HEK293 (cell line): ENCODE data around the gene KHDRBS2.

Experiments
- CTCF ChIA-PET: fragments of 350-600 bp; formaldehyde crosslinking; extraction: SDS; loops from one replicate; lab custom pipeline; 2021; ENCODE audit warnings: antibody characterized with exemption; lab: Yijun Ruan, JAX
- POLR2A ChIA-PET: fragments of 300-600 bp; formaldehyde crosslinking; extraction: SDS; loops from one replicate; lab custom pipeline; 2020; ENCODE audit warnings: antibody characterized with exemption, inconsistent platforms; lab: Yijun Ruan, JAX
- H3K27ac ChIP-seq: fragments of 200-500 bp; sonication (Bioruptor generic); 2 replicates; pipeline ENCODE4 v1.5.1; 2014; ENCODE audit warnings: low read depth, low read length, control low read depth, inconsistent platforms; ENCODE audit errors: extremely low read depth
- H3K36me3 ChIP-seq, 2 experiments: fragments of 200-500 bp in 1 of 2; sonication (Bioruptor generic) in 1 of 2; 1 replicate in 1 of 2; 2 replicates in 1 of 2; pipeline ENCODE4 v1.5.1; 2014 to 2017; ENCODE audit warnings: inconsistent platforms in 2 of 2, low read length in 2 of 2; ENCODE audit not compliant: control insufficient read depth in 2 of 2, insufficient read depth in 1 of 2
- H3K4me1 ChIP-seq: fragments of 200-500 bp; sonication (Bioruptor generic); 2 replicates; pipeline ENCODE4 v1.5.1; 2014; ENCODE audit warnings: mild to moderate bottlenecking, low read length, inconsistent platforms; ENCODE audit not compliant: control insufficient read depth, insufficient read depth
- H3K4me3 ChIP-seq: 2 replicates; pipeline ENCODE4 v1.5.1; 2011; ENCODE audit warnings: low read depth, mild to moderate bottlenecking, control low read depth, low read length, moderate library complexity
- H3K9me3 ChIP-seq: fragments of 200-500 bp; sonication (Bioruptor generic); 2 replicates; pipeline ENCODE4 v1.5.1; 2014; ENCODE audit warnings: low read depth, low read length, inconsistent platforms; ENCODE audit not compliant: control insufficient read depth, insufficient read depth
- BCL11A ChIP-seq: fragments of 450-650 bp; formaldehyde crosslinking; IDR thresholded peaks from 2 replicates; pipeline ENCODE4 v1.5.1; 2016; ENCODE audit warnings: low read depth, missing biosample characterization, missing genetic modification characterization
- REPIN1 ChIP-seq: fragments of 450-650 bp; formaldehyde crosslinking; IDR thresholded peaks from 2 replicates; pipeline ENCODE4 v1.5.1; 2017; ENCODE audit warnings: missing biosample characterization, missing genetic modification characterization, low read depth
- SCRT2 ChIP-seq: fragments of 450-650 bp; formaldehyde crosslinking; IDR thresholded peaks from 2 replicates; pipeline ENCODE4 v1.5.1; 2016; ENCODE audit warnings: missing biosample characterization, missing genetic modification characterization
- TRIM28 ChIP-seq: IDR thresholded peaks from 2 replicates; pipeline ENCODE4 v1.6.1; 2011; ENCODE audit warnings: low read length, control low read depth, borderline replicate concordance
- ZBTB17 ChIP-seq: fragments of 450-650 bp; formaldehyde crosslinking; IDR thresholded peaks from 2 replicates; pipeline ENCODE4 v1.5.1; 2016; ENCODE audit warnings: missing biosample characterization, missing genetic modification characterization
- ZNF157 ChIP-seq: fragments of 450-650 bp; formaldehyde crosslinking; IDR thresholded peaks from 2 replicates; pipeline ENCODE4 v1.5.1; 2016; ENCODE audit warnings: missing biosample characterization, missing genetic modification characterization
- ZNF169 ChIP-seq: fragments of 450-650 bp; formaldehyde crosslinking; IDR thresholded peaks from 2 replicates; pipeline ENCODE4 v1.5.1; 2016; ENCODE audit warnings: missing biosample characterization, missing genetic modification characterization
- ZNF184 ChIP-seq: fragments of 450-650 bp; IDR thresholded peaks from 2 replicates; pipeline ENCODE4 v1.5.1; 2018; ENCODE audit warnings: missing biosample characterization, mild to moderate bottlenecking, missing genetic modification characterization
- ZNF266 ChIP-seq: fragments of 450-650 bp; formaldehyde crosslinking; IDR thresholded peaks from 2 replicates; pipeline ENCODE4 v1.5.1; 2016; ENCODE audit warnings: missing biosample characterization, missing genetic modification characterization, low read depth
- ZNF274 ChIP-seq, 2 experiments: fragments of 200-500 bp in 1 of 2; fragments of 450-650 bp in 1 of 2; sonication (Bioruptor generic) in 1 of 2; formaldehyde crosslinking in 1 of 2; IDR thresholded peaks; 2 replicates each; pipeline versions ENCODE4 v1.5.1 to v1.6.1; 2014 to 2016; ENCODE audit warnings: borderline replicate concordance in 1 of 2, inconsistent platforms in 1 of 2, low read length in 1 of 2, missing biosample characterization in 1 of 2, missing genetic modification characterization in 1 of 2
- ZNF394 ChIP-seq: fragments of 450-650 bp; formaldehyde crosslinking; IDR thresholded peaks from 2 replicates; pipeline ENCODE4 v1.5.1; 2016; ENCODE audit warnings: missing biosample characterization, missing genetic modification characterization, mild to moderate bottlenecking, moderate library complexity, borderline replicate concordance
- ZNF501 ChIP-seq: fragments of 450-650 bp; formaldehyde crosslinking; IDR thresholded peaks from 2 replicates; pipeline ENCODE4 v1.5.1; 2016; ENCODE audit warnings: missing biosample characterization, missing genetic modification characterization
- ZNF548 ChIP-seq: fragments of 450-650 bp; formaldehyde crosslinking; IDR thresholded peaks from 2 replicates; pipeline ENCODE4 v1.5.1; 2016; ENCODE audit warnings: missing biosample characterization, missing genetic modification characterization
- ZNF561 ChIP-seq: fragments of 450-650 bp; IDR thresholded peaks from 2 replicates; pipeline ENCODE4 v1.5.1; 2018; ENCODE audit warnings: missing biosample characterization, missing genetic modification characterization, borderline replicate concordance
- ZNF621 ChIP-seq: fragments of 450-650 bp; formaldehyde crosslinking; IDR thresholded peaks from 2 replicates; pipeline ENCODE4 v1.5.1; 2017; ENCODE audit warnings: missing biosample characterization, missing genetic modification characterization
- ZNF670 ChIP-seq: fragments of 450-650 bp; formaldehyde crosslinking; IDR thresholded peaks from 2 replicates; pipeline ENCODE4 v1.5.1; 2016; ENCODE audit warnings: missing biosample characterization, missing genetic modification characterization, low read depth
- ZNF76 ChIP-seq: fragments of 450-650 bp; formaldehyde crosslinking; IDR thresholded peaks from 2 replicates; pipeline ENCODE4; 2016; ENCODE audit warnings: low read depth, missing biosample characterization, missing genetic modification characterization, borderline replicate concordance
- ZNF777 ChIP-seq: fragments of 450-650 bp; formaldehyde crosslinking; IDR thresholded peaks from 2 replicates; pipeline ENCODE4 v1.5.1; 2017; ENCODE audit warnings: missing biosample characterization, missing genetic modification characterization, borderline replicate concordance
- ZNF792 ChIP-seq: fragments of 450-650 bp; formaldehyde crosslinking; IDR thresholded peaks from 2 replicates; pipeline ENCODE4 v1.5.1; 2016; ENCODE audit warnings: missing biosample characterization, missing genetic modification characterization
- TF ChIP-seq, protein P1 (sequence below): fragments of 450-650 bp; formaldehyde crosslinking; optimal IDR thresholded peaks from 2 replicates; pipeline ENCODE3; 2016; ENCODE audit warnings: missing biosample characterization, mild to moderate bottlenecking, missing genetic modification characterization
- TF ChIP-seq, protein P2 (sequence below): fragments of 450-650 bp; formaldehyde crosslinking; IDR thresholded peaks from 2 replicates; pipeline ENCODE4 v1.5.1; 2016; ENCODE audit warnings: missing biosample characterization, missing genetic modification characterization
- TF ChIP-seq, protein P3 (sequence below): fragments of 450-650 bp; formaldehyde crosslinking; IDR thresholded peaks from 2 replicates; pipeline ENCODE4 v1.5.1; 2016; ENCODE audit warnings: missing biosample characterization, missing genetic modification characterization
- TF ChIP-seq, protein P4 (sequence below): fragments of 450-650 bp; formaldehyde crosslinking; IDR thresholded peaks from 2 replicates; pipeline ENCODE4 v1.5.1; 2016; ENCODE audit warnings: missing biosample characterization, missing genetic modification characterization
- TF ChIP-seq, protein P5 (sequence below): fragments of 450-650 bp; formaldehyde crosslinking; IDR thresholded peaks from 2 replicates; pipeline ENCODE4 v1.5.1; 2016; ENCODE audit warnings: missing biosample characterization, missing genetic modification characterization

Gene KHDRBS2

DNA sequence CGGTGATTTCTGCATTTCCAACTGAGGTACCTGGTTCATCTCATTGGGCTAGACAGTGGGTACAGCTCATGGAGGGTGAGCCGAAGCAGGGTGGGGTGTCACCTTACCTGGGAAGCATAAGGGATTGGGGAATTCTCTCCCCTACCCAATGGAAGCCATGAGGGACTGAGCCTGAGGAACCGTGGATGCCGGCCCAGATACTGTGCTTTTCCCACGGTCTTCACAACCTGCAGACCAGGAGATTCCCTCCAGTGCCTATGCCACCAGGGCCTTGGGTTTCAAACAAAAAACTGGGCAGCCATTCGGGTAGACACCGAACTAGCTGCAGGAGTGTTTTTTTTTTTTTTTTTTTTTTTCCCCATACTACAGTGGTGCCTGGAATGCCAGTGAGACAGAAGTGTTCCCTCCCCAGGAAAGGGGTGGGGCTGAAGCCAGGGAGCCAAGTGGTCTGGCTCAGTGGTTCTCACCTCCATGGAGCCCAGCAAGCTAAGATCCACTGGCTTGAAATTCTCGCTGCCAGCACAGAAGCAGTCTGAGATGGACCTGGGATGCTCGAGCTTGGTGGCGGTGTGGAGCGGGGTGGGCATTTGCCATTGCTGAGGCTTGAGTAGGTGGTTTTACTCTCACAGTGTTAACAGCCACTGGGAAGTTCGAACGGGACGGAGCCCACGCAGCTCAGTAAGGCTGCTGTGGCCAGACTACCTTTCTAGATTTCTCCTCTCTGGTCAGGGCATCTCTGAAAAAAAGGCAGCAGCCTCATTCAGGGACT, 416.2 kb downstream of the KHDRBS2 start (continued):
- TF ChIP-seq, protein P1, sequence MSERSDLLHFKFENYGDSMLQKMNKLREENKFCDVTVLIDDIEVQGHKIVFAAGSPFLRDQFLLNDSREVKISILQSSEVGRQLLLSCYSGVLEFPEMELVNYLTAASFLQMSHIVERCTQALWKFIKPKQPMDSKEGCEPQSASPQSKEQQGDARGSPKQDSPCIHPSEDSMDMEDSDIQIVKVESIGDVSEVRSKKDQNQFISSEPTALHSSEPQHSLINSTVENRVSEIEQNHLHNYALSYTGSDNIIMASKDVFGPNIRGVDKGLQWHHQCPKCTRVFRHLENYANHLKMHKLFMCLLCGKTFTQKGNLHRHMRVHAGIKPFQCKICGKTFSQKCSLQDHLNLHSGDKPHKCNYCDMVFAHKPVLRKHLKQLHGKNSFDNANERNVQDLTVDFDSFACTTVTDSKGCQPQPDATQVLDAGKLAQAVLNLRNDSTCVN (tag by site-specific recombination) = no peak
- TF ChIP-seq, protein P2, sequence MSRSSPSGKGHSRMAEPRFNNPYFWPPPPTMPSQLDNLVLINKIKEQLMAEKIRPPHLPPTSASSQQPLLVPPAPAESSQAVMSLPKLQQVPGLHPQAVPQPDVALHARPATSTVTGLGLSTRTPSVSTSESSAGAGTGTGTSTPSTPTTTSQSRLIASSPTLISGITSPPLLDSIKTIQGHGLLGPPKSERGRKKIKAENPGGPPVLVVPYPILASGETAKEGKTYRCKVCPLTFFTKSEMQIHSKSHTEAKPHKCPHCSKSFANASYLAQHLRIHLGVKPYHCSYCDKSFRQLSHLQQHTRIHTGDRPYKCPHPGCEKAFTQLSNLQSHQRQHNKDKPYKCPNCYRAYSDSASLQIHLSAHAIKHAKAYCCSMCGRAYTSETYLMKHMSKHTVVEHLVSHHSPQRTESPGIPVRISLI = no peak
- TF ChIP-seq TRIM28 (no peak), ZNF274 (IDR thresholded peaks at IDR 0.05; ENCODE audit: low read length) (no peak), ZNF274 (tag by site-specific recombination; IDR thresholded peaks at IDR 0.05; ENCODE audit: borderline replicate concordance) (no peak)

DNA sequence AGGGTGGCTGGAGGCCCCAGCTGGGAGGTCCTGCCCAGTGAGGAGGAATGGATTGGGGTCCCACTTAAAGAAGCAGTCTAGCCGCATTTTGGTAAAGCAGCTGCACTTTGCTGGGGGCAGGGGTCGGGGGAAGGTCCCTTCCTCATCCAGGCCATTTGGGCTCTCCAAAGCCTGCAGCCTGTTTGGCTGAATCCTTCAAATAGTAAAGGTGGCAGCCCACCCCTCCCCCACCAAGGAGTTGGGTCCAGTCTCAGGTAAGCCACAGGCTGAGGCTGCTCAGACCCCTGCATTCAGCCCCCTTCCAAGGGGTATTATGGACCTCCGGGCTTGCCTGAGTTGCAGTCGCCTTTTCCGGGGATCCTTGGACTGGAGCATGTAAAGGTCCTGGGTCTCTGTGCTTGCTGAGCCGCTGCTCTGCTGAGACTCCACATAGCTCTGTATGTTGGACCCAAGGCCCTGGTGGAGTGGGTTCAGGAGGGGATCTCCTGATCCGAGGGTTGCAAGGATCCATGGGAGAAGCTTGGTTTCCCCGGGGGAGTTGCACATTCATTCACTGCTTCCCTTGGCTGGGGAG, 417.4 kb downstream of the KHDRBS2 start:
- Histone ChIP-seq H3K4me1 (no peaks in the 10 kb centered on the region), H3K27ac (no peak overlapping the region), H3K36me3 (no peaks in the 10 kb centered on the region), H3K9me3 (no peaks in the 10 kb centered on the region), H3K4me3 (no peak overlapping the region)
- ChIA-PET CTCF (no interaction called here), POLR2A (no interaction called here)
- TF ChIP-seq ZNF561 = no peak
- TF ChIP-seq ZNF777 (tag by site-specific recombination) = no peak
- TF ChIP-seq, protein P3, sequence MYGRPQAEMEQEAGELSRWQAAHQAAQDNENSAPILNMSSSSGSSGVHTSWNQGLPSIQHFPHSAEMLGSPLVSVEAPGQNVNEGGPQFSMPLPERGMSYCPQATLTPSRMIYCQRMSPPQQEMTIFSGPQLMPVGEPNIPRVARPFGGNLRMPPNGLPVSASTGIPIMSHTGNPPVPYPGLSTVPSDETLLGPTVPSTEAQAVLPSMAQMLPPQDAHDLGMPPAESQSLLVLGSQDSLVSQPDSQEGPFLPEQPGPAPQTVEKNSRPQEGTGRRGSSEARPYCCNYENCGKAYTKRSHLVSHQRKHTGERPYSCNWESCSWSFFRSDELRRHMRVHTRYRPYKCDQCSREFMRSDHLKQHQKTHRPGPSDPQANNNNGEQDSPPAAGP (tag by site-specific recombination) = no peak
- no peak for TF ChIP-seq ZNF266 (tag by site-specific recombination)
- TF ChIP-seq ZNF621 = no peak
- TF ChIP-seq, protein P4, sequence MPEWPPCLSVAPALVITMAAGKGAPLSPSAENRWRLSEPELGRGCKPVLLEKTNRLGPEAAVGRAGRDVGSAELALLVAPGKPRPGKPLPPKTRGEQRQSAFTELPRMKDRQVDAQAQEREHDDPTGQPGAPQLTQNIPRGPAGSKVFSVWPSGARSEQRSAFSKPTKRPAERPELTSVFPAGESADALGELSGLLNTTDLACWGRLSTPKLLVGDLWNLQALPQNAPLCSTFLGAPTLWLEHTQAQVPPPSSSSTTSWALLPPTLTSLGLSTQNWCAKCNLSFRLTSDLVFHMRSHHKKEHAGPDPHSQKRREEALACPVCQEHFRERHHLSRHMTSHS = no peak
- no peak for TF ChIP-seq SCRT2 (tag by site-specific recombination)
- TF ChIP-seq ZNF670 (tag by site-specific recombination) = no peak
- TF ChIP-seq ZNF501 = no peak
- TF ChIP-seq ZNF76 = no peak
- no peak for TF ChIP-seq ZNF394 (tag by site-specific recombination)
- no peak for TF ChIP-seq ZNF184 (tag by site-specific recombination)

DNA sequence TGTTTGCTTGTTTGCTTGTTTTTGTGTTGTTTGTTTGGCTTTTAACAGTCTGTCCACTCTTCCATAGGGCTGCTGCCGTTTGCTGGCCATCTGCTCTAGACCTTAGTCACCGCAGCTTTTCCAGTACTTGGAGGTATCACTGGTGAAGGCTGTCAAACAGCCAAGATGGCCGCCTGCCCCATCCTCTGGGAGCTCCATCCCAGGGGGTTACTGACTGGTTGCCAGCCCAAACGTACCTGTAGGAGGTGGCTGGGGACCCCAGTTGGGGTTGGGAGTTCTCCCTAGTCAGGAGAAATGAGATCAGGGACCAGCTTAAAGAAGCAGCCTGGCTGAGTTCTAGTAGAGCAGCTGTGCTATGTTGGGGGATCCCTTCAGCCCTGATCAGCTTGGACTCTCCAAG, 418.4 kb downstream of the KHDRBS2 start:
- POLR2A ChIA-PET = no interaction called here

More for the DNA sequence above, 418.4 kb downstream of the KHDRBS2 start:
- no peak overlapping the region for H3K4me3 ChIP-seq
- no peak overlapping the region for H3K27ac ChIP-seq
- CTCF ChIA-PET = no interaction called here
- H3K4me1 ChIP-seq = no peaks in the 10 kb centered on the region
- no peaks in the 10 kb centered on the region for H3K9me3 ChIP-seq
- no peaks in the 10 kb centered on the region for H3K36me3 ChIP-seq
- TF ChIP-seq ZNF169 (tag by site-specific recombination) = no peak
- TF ChIP-seq ZBTB17 = no peak
- TF ChIP-seq REPIN1 (tag by site-specific recombination) = no peak
- TF ChIP-seq, protein P5, sequence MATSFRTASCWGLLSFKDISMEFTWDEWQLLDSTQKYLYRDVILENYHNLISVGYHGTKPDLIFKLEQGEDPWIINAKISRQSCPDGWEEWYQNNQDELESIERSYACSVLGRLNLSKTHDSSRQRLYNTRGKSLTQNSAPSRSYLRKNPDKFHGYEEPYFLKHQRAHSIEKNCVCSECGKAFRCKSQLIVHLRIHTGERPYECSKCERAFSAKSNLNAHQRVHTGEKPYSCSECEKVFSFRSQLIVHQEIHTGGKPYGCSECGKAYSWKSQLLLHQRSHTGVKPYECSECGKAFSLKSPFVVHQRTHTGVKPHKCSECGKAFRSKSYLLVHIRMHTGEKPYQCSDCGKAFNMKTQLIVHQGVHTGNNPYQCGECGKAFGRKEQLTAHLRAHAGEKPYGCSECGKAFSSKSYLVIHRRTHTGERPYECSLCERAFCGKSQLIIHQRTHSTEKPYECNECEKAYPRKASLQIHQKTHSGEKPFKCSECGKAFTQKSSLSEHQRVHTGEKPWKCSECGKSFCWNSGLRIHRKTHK = no peak
- no peak for TF ChIP-seq BCL11A (tag by site-specific recombination)
- TF ChIP-seq ZNF548 (tag by site-specific recombination) = no peak
- no peak for TF ChIP-seq ZNF157 (tag by site-specific recombination)
- TF ChIP-seq ZNF792 (tag by site-specific recombination) = no peak
- TF ChIP-seq ZNF670 (tag by site-specific recombination) = no peak
